Astrocyte (in vitro differentiated cells and primary cell): Measurements from ENCODE around the gene NISCH. TPM values are rescaled to one million over a fixed set of nuclear protein-coding genes. Genes with fewer than 3 reads are reported as not detected.

Experiments
- DNase-seq: peaks from one replicate; pipeline ENCODE4 v3.0.0-alpha.2; 2010; ENCODE audit warnings: low read depth
- FAIRE-seq: peaks from 2 replicates; lab custom pipeline; 2011; peaks lifted over from hg19 to GRCh38; lab: Jason Lieb, UNC
- H2AFZ ChIP-seq: 2 replicates; pipeline ENCODE4 v1.6.0; 2012; ENCODE audit warnings: low read depth, low read length, inconsistent platforms
- H3K27ac ChIP-seq: 2 replicates; pipeline ENCODE4 v1.5.1; 2011; ENCODE audit warnings: low read depth, low read length, inconsistent platforms
- H3K27me3 ChIP-seq: 2 replicates; pipeline ENCODE4 v1.6.0; 2011; ENCODE audit warnings: low read length, inconsistent platforms; ENCODE audit not compliant: insufficient read depth
- H3K36me3 ChIP-seq: 2 replicates; pipeline ENCODE4 v1.5.1; 2011; ENCODE audit warnings: low read length, inconsistent platforms; ENCODE audit not compliant: insufficient read depth
- H3K4me1 ChIP-seq: 2 replicates; pipeline ENCODE4 v1.5.1; 2011; ENCODE audit warnings: low read length, inconsistent platforms; ENCODE audit not compliant: insufficient read depth
- H3K4me2 ChIP-seq: 2 replicates; pipeline ENCODE4 v1.6.0; 2012; ENCODE audit warnings: low read length, inconsistent platforms
- H3K4me3 ChIP-seq: 2 replicates; pipeline ENCODE4 v1.5.1; 2011; ENCODE audit warnings: low read depth, mild to moderate bottlenecking, low read length, inconsistent platforms; ENCODE audit not compliant: insufficient read depth
- H3K79me2 ChIP-seq: 2 replicates; pipeline ENCODE4 v1.6.0; 2012; ENCODE audit warnings: mild to moderate bottlenecking, low read length, inconsistent platforms; ENCODE audit not compliant: insufficient read depth
- H3K9ac ChIP-seq: 2 replicates; pipeline ENCODE4 v1.6.0; 2012; ENCODE audit warnings: mild to moderate bottlenecking, low read length, inconsistent platforms
- H3K9me3 ChIP-seq: 2 replicates; pipeline ENCODE4 v1.5.1; 2012; ENCODE audit warnings: low read depth, mild to moderate bottlenecking, low read length, inconsistent platforms; ENCODE audit not compliant: insufficient read depth
- H4K20me1 ChIP-seq: 2 replicates; pipeline ENCODE4 v1.6.0; 2012; ENCODE audit warnings: low read length, inconsistent platforms; ENCODE audit not compliant: insufficient read depth
- H3K27ac Mint-ChIP-seq: one replicate; pipeline ENCODE4 v1.8.0; 2021; ENCODE audit warnings: mild to moderate bottlenecking, mixed read lengths; ENCODE audit not compliant: unreplicated experiment
- H3K27me3 Mint-ChIP-seq: one replicate; pipeline ENCODE4 v1.8.0; 2021; ENCODE audit warnings: low read depth, mixed read lengths; ENCODE audit not compliant: unreplicated experiment
- H3K36me3 Mint-ChIP-seq: one replicate; pipeline ENCODE4 v1.8.0; 2021; ENCODE audit warnings: low read depth, mixed read lengths; ENCODE audit not compliant: unreplicated experiment
- H3K4me1 Mint-ChIP-seq: one replicate; pipeline ENCODE4 v1.8.0; 2021; ENCODE audit warnings: low read depth, mixed read lengths; ENCODE audit not compliant: unreplicated experiment
- H3K4me3 Mint-ChIP-seq: one replicate; pipeline ENCODE4 v1.8.0; 2021; ENCODE audit warnings: mild to moderate bottlenecking, moderate library complexity, mixed read lengths; ENCODE audit not compliant: unreplicated experiment
- H3K9me3 Mint-ChIP-seq: one replicate; pipeline ENCODE4 v1.8.0; 2021; ENCODE audit warnings: mild to moderate bottlenecking, mixed read lengths; ENCODE audit not compliant: unreplicated experiment
- CTCF ChIP-seq: IDR thresholded peaks from 2 replicates; pipeline ENCODE4 v1.5.1; 2011; ENCODE audit warnings: low read depth, mild to moderate bottlenecking, inconsistent platforms, low read length, moderate library complexity; ENCODE audit not compliant: insufficient read depth
- EZH2 ChIP-seq: IDR thresholded peaks from 2 replicates; pipeline ENCODE4 v1.6.1; 2012; ENCODE audit warnings: mild to moderate bottlenecking, low read length, inconsistent platforms; ENCODE audit not compliant: insufficient read depth
- total RNA-seq: library from RNA; stranded (reverse); gene quantifications from 2 replicates; pipeline ENCODE4 v1.2.1, GENCODE V29; 2021

The NISCH gene
- total RNA-seq, 1 donor from 2014 or later: 118 TPM

- Histone ChIP-seq H3K4me1 (peaks cover 9% of the 10 kb centered on the region), H3K27ac (no peak overlapping the region), H3K36me3 (no peaks in the 10 kb centered on the region), H2AFZ (no peak overlapping the region), H3K27me3 (no peaks in the 10 kb centered on the region), H3K9me3 (no peaks in the 10 kb centered on the region), H3K9ac (no peak overlapping the region), H3K79me2 (no peaks in the 10 kb centered on the region), H3K4me2 (no peak overlapping the region), H4K20me1 (no peaks in the 10 kb centered on the region), H3K4me3 (no peak overlapping the region)
- peak; percentile 58 for FAIRE-seq
- H3K27me3 Mint-ChIP-seq: peaks cover 22% of the 10 kb centered on the region
- DNase-seq: no peak
- H3K27ac Mint-ChIP-seq: no peak overlapping the region
- H3K9me3 Mint-ChIP-seq: no peaks in the 10 kb centered on the region
- TF ChIP-seq CTCF: peak; percentile 99
- no peak for TF ChIP-seq EZH2
- H3K4me1 Mint-ChIP-seq: no peaks in the 10 kb centered on the region
- no peak overlapping the region for H3K4me3 Mint-ChIP-seq
- H3K36me3 Mint-ChIP-seq: peaks cover 3% of the 10 kb centered on the region
These were observed 8.5 kb upstream of the NISCH start for GRCh38 chr3:52446631-52447511.

GRCh38 chr3:52447512-52448355 is 7.7 kb upstream of the NISCH start:
- Mint-ChIP-seq H3K27me3 (peaks cover 20% of the 10 kb centered on the region), H3K9me3 (no peaks in the 10 kb centered on the region), H3K4me1 (no peaks in the 10 kb centered on the region), H3K27ac (no peak overlapping the region), H3K36me3 (peaks cover 3% of the 10 kb centered on the region), H3K4me3 (no peak overlapping the region)
- no peaks in the 10 kb centered on the region for H3K36me3 ChIP-seq
- H3K27ac ChIP-seq: no peak overlapping the region
- H2AFZ ChIP-seq: no peak overlapping the region
- H4K20me1 ChIP-seq: no peaks in the 10 kb centered on the region
- H3K4me2 ChIP-seq: no peak overlapping the region
- H3K4me1 ChIP-seq: peaks cover 9% of the 10 kb centered on the region
- H3K79me2 ChIP-seq: no peaks in the 10 kb centered on the region
- H3K4me3 ChIP-seq: no peak overlapping the region
- DNase-seq (no peak), FAIRE-seq (no peak)
- TF ChIP-seq EZH2 (no peak), CTCF (no peak)
- H3K9me3 ChIP-seq: no peaks in the 10 kb centered on the region
- no peak overlapping the region for H3K9ac ChIP-seq
- H3K27me3 ChIP-seq: no peaks in the 10 kb centered on the region
